Left cardiac atrium (tissue), 4 donors: Measurements from ENCODE around the gene GNPTG. TPM values are rescaled to one million over a fixed set of nuclear protein-coding genes. Genes with fewer than 3 reads are reported as not detected.
A peak's percentile ranks its signal among the peaks of the same experiment; 100 is the strongest.

Experiments
- ATAC-seq, 2 donors: fragments of 200-7000 bp; cut with Tn5 transposase; one replicate each; pipeline ENCODE4 v1.9.1; 2020; ENCODE audit warnings: mild to moderate bottlenecking in 2 of 2, moderate library complexity in 2 of 2
- DNase-seq: peaks from one replicate; pipeline ENCODE4 v3.0.0-alpha.2; 2020
- intact Hi-C, 2 donors: fragments of 100-400 bp; cut with DNase I; formaldehyde crosslinking; loops; one replicate each; pipeline versions ENCODE4 v1.14.1 to v1.15.1; 2022 to 2023
- long read RNA-seq: library from polyadenylated mRNA; unstranded; transcript quantifications from one replicate; pipeline ENCODE4 v2.0.0, GENCODE V29; 2021
- total RNA-seq, 2 donors: library from RNA; stranded (reverse); fragmentation: NEBNext Ultra II Directional; extraction: Animal tissue kit (Norgen Biotek cat#: 25700); gene quantifications; one replicate each; pipeline ENCODE4 v1.2.1, GENCODE V29; 2021
- donor health status: DM: no; HTN: yes; CAD: no.
- donor health status: DM: no; HTN: yes; CAD: no; lungs with severe emphysema.
- donor health status: DM: yes; HTN: yes; CAD: no.
- donor health status: Dilated cardiomyopathy.

The GNPTG gene
- total RNA-seq = 10 to 100 TPM; 44.1 to 44.3 TPM
- long read RNA-seq, transcript GNPTG-201 (11 exons, 1,983 nt) = major isoform, 30 of 44 reads
- long read RNA-seq, partial matches to known transcripts = 7 of 44 reads
- long read RNA-seq, other reads (novel, unspliced or antisense) = 7 of 44 reads

- DNase-seq = peak; percentile 90
- intact Hi-C loops = no loop called here
Observed at GRCh38 chr16:1351582-1352362, at the start of gene GNPTG, which contains the start of gene TSR3. Gene GNPTG (plus strand): TSS chr16:1351931. CDS start chr16:1351966, 35 bp downstream. Gene TSR3 (minus strand): TSS chr16:1351878. CDS start chr16:1351804, 74 bp downstream.

GRCh38 chr16:1305823-1306222, 45.9 kb upstream of the GNPTG start:
- intact Hi-C loops = no loop called here
- DNase-seq (no peak), ATAC-seq (no peak)

More at GRCh38 chr16:1351582-1352362, at the start of gene GNPTG, which contains the start of gene TSR3:
- peak; percentile 86 to 93 for ATAC-seq

GRCh38 chr16:1306334-1306733, 45.4 kb upstream of the GNPTG start:
- ATAC-seq (no peak), DNase-seq (no peak)
- intact Hi-C loops = no loop called here

DNA sequence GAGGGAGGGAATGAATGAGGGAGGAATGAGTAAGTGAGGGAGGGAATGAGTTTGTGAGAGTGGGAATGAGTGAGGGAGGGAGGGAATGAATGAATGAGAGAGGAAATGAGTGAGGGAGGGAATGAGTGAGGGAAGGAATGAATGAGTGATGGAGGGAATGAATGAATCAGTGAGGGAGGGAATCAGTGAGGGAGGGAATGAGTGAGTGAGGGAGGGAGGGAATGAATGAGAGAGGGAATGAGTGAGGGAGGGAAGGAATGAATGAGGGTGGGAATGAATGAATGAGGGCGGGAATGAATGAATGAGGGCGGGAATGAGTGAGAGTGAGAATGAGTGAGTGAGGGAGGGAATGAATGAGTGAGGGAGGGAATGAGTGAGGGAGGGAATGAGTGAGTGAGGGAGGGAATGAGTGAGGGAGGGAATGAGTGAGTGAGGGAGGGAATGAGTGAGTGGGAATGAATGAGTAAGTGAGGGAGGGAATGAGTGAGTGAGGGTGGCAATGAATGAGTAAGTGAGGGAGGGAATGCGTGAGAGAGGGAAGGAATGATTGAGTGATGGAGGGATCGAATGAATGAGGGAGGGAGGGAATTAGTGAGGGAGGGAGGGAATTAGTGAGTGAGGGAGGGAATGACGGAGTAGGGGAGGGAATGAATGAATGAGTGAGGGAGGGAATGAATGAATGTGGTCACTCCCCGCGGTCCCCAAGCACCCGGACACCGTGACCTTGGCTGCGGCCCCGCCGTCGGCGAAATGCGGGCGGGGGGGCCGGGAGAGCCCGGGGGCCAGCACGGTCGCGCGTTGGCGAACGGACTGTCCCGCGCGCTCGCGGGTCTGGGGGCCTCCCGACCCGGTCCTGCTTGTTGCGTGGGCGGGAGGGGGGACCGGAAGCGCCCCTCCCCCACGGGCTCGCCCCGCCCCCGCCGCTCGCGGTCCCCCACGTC, 43.4 kb upstream of the GNPTG start:
- no peak for DNase-seq
- intact Hi-C loops = no loop called here
- ATAC-seq = peak; percentile 38 to 49

- intact Hi-C loops = no loop called here
- ATAC-seq (peak; percentile 92 to 93), DNase-seq (peak; percentile 97)
Observed at GRCh38 chr16:1308977-1309885, 42.5 kb upstream of the GNPTG start, which contains the start of gene UBE2I. Gene UBE2I (plus strand): TSS chr16:1309636. CDS start chr16:1314031, 4,395 bp downstream.

DNA sequence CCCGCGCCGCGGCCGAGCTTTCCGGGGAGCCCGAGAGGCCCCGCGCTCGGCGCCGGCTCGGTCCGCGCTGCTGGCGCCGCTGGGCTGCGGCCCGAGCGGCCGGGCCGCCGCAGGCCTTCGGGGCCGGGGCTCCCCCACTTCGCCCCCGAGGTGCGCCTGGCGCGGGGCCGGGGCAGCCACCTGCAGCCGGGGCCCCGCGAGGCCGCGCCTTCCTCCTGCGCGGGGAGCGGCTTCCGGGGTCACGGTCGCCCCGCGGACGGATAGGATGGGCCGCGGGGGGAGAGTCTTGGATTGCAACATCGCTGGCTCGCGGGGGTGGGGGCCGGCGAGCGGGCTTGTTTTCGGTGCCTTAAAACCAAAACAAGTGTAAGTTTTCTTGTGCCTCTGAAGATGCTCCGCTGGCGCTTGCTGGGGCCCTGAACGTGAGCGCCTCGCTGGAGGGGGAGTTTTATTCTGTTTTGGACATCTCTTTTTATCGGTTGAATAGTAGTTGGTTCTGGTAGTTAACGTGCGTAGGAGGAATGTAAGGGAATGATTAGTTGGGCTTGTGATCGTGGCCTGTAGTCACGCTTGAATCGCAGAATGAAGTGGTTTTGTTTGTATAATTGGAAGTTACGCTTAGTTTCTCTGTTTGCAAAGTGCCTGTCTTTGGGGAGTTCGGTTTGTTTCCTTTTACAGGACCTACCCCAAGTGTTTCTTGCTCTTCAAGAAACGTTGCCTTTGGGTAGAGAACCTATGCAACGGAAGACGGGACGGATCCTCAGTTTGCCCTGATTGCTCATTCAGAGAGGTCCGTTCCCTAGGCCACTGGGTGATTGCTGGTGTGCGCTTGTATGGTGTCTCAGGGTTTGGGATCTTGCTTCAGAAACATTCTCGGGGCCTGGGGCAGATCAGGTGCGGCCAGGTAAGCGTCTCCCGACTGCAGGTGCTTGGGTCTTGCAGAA, 41.6 kb upstream of the GNPTG start:
- DNase-seq = peak; percentile 64
- ATAC-seq = peak in 1 of 2 donors; percentile 4
- intact Hi-C loops = no loop called here

- intact Hi-C loops = no loop called here
- ATAC-seq (no peak), DNase-seq (no peak)
Observed at GRCh38 chr16:1310832-1311200, 40.9 kb upstream of the GNPTG start.

DNA sequence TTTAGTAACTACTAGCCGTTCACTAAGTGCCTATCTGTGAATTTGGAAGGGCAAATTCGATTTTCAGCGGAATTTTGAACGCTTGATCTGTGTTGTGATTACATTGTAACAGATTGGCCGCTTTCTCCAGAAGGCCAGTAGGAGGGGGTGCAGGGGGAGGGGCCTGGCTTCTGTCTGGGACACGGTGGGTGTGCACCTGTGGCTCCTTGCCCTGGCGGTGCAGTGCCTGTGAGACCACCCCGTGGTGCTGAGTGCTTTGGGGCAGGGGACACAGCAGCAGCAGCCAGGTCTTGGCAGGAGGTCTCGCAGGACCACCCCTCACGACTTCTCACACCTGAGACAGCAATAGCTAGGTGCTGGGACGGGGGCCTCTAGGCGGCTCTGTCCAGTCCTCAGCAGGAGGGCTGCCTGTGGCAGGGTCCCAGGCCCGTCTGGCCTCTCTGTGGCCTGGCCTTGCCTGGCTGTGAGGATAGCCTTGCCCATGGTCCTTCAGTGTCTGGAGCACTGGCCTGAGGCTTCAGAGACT, 40.5 kb upstream of the GNPTG start:
- ATAC-seq = no peak
- intact Hi-C loops = no loop called here
- no peak for DNase-seq

DNA sequence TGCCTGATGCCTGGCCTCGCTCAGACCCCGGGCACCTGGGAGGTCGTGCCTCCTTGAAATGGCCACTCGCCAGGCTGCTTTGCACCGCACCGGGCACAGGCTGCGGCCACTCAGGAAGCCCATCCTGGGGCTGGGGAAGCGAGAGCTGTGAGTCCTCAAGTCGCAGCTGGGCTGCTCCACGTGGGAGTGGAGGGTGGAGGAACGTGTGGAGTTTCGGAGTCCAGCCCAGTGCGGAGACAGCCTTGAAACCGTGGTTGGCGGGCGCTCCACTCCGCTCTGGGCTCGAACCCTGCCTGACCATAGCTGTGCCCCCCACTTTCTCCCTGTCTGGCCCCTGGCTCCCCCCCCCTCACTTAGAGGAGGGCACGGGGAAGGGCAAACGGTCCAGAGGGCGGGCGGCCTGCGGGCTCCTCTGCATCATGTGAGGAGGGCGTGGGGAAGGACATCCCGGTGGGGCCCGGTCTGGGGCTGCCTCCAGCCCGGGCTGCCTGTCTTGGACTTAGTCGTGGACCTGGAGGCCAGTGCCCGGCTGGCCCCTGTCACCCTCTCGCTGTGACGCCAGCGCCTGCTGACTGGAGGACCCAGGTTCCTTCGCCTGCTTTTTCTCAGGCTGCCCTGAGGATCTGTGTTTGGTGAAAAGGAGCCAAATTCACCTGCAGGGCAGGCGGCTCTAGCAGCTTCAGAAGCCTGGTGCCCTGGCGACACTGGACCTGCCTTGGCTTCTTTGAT, 39.8 kb upstream of the GNPTG start:
- ATAC-seq (peak in 1 of 2 donors; percentile 4), DNase-seq (no peak)
- intact Hi-C loops = no loop called here

- no peak for DNase-seq
- intact Hi-C loops = no loop called here
- ATAC-seq = no peak
Observed at GRCh38 chr16:1312467-1312816, 39.3 kb upstream of the GNPTG start.

GRCh38 chr16:1312903-1313302, 38.8 kb upstream of the GNPTG start:
- intact Hi-C loops = no loop called here
- DNase-seq (no peak), ATAC-seq (no peak)

DNA sequence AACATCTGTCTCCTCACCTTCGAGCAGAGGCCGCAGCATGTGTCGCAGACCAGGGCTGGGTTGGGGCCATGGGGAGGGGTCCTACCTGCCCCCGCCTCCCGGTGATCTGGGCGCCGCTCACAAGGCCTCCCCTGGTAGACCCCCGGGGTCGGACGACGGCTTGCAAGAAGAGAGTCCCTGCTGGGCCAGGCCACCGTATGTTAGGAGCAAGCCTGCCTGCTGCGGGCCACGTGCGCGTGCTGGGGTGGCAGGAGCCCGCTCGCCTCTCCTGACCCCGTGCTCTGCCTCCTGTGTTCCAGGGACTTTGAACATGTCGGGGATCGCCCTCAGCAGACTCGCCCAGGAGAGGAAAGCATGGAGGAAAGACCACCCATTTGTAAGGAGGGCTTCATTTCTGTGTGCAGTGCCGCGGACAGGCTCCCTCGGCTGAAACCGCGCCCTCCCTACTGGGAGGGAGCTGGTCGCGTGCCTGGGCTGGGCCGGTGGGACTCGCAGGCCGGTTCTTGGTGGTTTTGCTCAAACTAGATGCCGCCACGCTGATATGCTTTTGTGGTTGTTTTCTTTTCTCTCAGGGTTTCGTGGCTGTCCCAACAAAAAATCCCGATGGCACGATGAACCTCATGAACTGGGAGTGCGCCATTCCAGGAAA, 37.9 kb upstream of the GNPTG start:
- no peak for DNase-seq
- intact Hi-C loops = no loop called here
- no peak for ATAC-seq

GRCh38 chr16:1314399-1315068, 37.2 kb upstream of the GNPTG start:
- intact Hi-C loops = no loop called here
- no peak for DNase-seq
- ATAC-seq = no peak

- intact Hi-C loops = no loop called here
- ATAC-seq (no peak), DNase-seq (no peak)
Observed at GRCh38 chr16:1315081-1316032, 36.4 kb upstream of the GNPTG start.

- no peak for DNase-seq
- intact Hi-C loops = no loop called here
- no peak for ATAC-seq
Observed at GRCh38 chr16:1316033-1316405, 35.7 kb upstream of the GNPTG start.
